Measurements from ENCODE around the gene TCEAL2.

GRCh38 chrX:102077426-102077825, 48.1 kb upstream of the TCEAL2 start:
- TF ChIP-seq CTCF (conservative IDR thresholded peaks at IDR 0.05 in 1 of 2, IDR thresholded peaks at IDR 0.05 in 1 of 2; ENCODE audit: extremely low read depth in 1 of 2, insufficient read depth in 1 of 2, low read depth in 1 of 2, low read length in 2 of 2), result no peak
- no peak for TF ChIP-seq EZH2 (IDR thresholded peaks at IDR 0.05; ENCODE audit: borderline replicate concordance, low read length)
